Measurements from ENCODE around the gene CDKL1. TPM values are rescaled to one million over a fixed set of nuclear protein-coding genes. Genes with fewer than 3 reads are reported as not detected.

Gene CDKL1
- polyA plus RNA-seq, 1 of the 3 experiments (the other 2 are of a cell fraction) = 2.5 TPM

DNA sequence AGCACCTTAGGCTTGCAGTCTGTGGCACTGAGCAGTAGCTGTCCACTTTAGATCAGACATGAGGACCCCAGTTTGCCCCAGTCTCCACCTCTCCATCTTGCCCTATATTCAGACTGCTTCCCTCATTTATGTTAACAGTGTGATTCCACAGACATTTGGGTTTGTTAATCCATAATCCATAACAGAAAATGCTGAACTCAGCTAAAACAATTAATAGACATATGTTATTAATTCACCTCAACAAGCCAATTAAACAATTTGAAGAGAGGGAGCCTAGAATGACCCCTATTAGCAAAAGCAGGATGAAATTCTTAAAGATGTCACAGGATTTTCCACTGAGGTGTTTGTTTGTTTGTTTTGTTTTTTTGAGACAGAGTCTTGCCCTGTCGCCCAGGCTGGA, 9.1 kb downstream of the CDKL1 start (continued):
- TF ChIP-seq, protein P1, sequence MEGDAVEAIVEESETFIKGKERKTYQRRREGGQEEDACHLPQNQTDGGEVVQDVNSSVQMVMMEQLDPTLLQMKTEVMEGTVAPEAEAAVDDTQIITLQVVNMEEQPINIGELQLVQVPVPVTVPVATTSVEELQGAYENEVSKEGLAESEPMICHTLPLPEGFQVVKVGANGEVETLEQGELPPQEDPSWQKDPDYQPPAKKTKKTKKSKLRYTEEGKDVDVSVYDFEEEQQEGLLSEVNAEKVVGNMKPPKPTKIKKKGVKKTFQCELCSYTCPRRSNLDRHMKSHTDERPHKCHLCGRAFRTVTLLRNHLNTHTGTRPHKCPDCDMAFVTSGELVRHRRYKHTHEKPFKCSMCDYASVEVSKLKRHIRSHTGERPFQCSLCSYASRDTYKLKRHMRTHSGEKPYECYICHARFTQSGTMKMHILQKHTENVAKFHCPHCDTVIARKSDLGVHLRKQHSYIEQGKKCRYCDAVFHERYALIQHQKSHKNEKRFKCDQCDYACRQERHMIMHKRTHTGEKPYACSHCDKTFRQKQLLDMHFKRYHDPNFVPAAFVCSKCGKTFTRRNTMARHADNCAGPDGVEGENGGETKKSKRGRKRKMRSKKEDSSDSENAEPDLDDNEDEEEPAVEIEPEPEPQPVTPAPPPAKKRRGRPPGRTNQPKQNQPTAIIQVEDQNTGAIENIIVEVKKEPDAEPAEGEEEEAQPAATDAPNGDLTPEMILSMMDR (IDR thresholded peaks at IDR 0.05) = no peak

DNA sequence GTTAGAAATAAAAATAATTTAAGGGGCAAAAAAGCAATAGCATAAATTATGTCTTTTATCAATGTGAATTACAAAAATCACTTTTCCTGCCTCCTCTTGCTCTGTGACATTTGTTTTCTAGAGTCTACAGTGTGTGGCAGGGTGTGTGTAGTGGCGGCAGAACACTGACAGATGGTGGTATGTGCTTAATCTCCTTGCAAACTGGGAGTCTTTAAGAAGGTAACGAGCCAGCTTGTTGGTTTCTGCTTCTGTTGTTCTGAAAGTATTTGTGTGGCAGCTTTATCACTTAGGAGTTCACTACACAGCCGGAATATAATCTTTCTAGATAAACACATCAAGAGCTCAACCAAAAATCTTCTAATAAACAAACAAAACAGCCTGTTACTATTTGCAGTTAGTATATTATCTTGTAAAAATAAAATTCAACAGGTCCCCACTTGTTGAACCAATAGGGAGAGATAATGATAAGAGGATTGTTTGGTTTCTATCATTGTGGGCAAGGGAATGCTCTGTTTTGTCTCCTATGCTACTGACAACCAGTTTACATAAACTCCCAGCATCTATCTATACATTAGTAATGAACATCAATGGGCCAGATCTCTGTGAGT, 13.0 kb downstream of the CDKL1 start:
- CTCF ChIA-PET = interaction anchor here (1.0 kb wide), 1 partner anchor 41 kb away, joined by 3 read pairs; no protein-coding TSS in a partner anchor

More for the DNA sequence above, 13.0 kb downstream of the CDKL1 start:
- DNase-seq = no peak
- no peaks in the 10 kb centered on the region for H3K27me3 ChIP-seq (ENCODE audit: insufficient read depth)
- TF ChIP-seq EP300 (IDR thresholded peaks at IDR 0.05; ENCODE audit: borderline replicate concordance in 1 of 2, low read depth in 1 of 2, low read length in 1 of 2) (no peak), RFX5 (IDR thresholded peaks at IDR 0.05; ENCODE audit: low read length) (no peak), CHD2 (IDR thresholded peaks at IDR 0.05; ENCODE audit: low read length, partially characterized antibody) (no peak), TAF1 (IDR thresholded peaks at IDR 0.05; ENCODE audit: borderline replicate concordance, low read depth, low read length) (no peak), NRF1 (IDR thresholded peaks at IDR 0.05; ENCODE audit: low read depth, low read length) (no peak), SIN3A (IDR thresholded peaks at IDR 0.05; ENCODE audit: borderline replicate concordance, low read depth, low read length) (no peak), EZH2phosphoT487 (IDR thresholded peaks at IDR 0.05; ENCODE audit: borderline replicate concordance, low read depth) (no peak), MXI1 (IDR thresholded peaks at IDR 0.05; ENCODE audit: low read depth, low read length) (no peak), ELF1 (IDR thresholded peaks at IDR 0.05) (no peak), FOXM1 (IDR thresholded peaks at IDR 0.05; ENCODE audit: low read depth) (no peak), FOSL2 (IDR thresholded peaks at IDR 0.05; ENCODE audit: borderline replicate concordance, low read depth) (no peak), YY1 (IDR thresholded peaks at IDR 0.05; ENCODE audit: low read depth) (no peak), TCF12 (IDR thresholded peaks at IDR 0.05) (no peak)
- TF ChIP-seq, protein P2, sequence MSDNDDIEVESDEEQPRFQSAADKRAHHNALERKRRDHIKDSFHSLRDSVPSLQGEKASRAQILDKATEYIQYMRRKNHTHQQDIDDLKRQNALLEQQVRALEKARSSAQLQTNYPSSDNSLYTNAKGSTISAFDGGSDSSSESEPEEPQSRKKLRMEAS (IDR thresholded peaks at IDR 0.05; ENCODE audit: low read depth) = no peak
- TF ChIP-seq, protein P3, sequence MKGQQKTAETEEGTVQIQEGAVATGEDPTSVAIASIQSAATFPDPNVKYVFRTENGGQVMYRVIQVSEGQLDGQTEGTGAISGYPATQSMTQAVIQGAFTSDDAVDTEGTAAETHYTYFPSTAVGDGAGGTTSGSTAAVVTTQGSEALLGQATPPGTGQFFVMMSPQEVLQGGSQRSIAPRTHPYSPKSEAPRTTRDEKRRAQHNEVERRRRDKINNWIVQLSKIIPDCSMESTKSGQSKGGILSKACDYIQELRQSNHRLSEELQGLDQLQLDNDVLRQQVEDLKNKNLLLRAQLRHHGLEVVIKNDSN (IDR thresholded peaks at IDR 0.05; ENCODE audit: borderline replicate concordance, low read depth) = no peak
- TF ChIP-seq, protein P1 (IDR thresholded peaks at IDR 0.05) = no peak
- TF ChIP-seq, protein P4, sequence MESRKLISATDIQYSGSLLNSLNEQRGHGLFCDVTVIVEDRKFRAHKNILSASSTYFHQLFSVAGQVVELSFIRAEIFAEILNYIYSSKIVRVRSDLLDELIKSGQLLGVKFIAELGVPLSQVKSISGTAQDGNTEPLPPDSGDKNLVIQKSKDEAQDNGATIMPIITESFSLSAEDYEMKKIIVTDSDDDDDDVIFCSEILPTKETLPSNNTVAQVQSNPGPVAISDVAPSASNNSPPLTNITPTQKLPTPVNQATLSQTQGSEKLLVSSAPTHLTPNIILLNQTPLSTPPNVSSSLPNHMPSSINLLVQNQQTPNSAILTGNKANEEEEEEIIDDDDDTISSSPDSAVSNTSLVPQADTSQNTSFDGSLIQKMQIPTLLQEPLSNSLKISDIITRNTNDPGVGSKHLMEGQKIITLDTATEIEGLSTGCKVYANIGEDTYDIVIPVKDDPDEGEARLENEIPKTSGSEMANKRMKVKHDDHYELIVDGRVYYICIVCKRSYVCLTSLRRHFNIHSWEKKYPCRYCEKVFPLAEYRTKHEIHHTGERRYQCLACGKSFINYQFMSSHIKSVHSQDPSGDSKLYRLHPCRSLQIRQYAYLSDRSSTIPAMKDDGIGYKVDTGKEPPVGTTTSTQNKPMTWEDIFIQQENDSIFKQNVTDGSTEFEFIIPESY (IDR thresholded peaks at IDR 0.05; ENCODE audit: borderline replicate concordance, low read depth) = no peak
- TF ChIP-seq, protein P5, sequence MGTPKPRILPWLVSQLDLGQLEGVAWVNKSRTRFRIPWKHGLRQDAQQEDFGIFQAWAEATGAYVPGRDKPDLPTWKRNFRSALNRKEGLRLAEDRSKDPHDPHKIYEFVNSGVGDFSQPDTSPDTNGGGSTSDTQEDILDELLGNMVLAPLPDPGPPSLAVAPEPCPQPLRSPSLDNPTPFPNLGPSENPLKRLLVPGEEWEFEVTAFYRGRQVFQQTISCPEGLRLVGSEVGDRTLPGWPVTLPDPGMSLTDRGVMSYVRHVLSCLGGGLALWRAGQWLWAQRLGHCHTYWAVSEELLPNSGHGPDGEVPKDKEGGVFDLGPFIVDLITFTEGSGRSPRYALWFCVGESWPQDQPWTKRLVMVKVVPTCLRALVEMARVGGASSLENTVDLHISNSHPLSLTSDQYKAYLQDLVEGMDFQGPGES (IDR thresholded peaks at IDR 0.05; ENCODE audit: low read depth, low read length) = no peak
- no peak overlapping the region for H3K9ac ChIP-seq
- H3K36me3 ChIP-seq (replicated peaks in 1 of 2; ENCODE audit: control insufficient read depth in 1 of 2, insufficient read depth in 2 of 2, low read length in 1 of 2) = no peaks in the 10 kb centered on the region
- POLR2A ChIA-PET = no interaction called here
- H3K9me2 ChIP-seq = no peaks in the 10 kb centered on the region
- H3K27ac ChIP-seq (ENCODE audit: low read depth in 2 of 2, low read length in 1 of 2) = no peak overlapping the region
- no peaks in the 10 kb centered on the region for H3F3A ChIP-seq (replicated peaks; ENCODE audit: insufficient read depth)
- 91% methylated on average over 3 of the region's 3 CpGs for WGBS (ENCODE audit: low lambda C conversion rate)
- H3K4me2 ChIP-seq = no peak overlapping the region
- no peaks in the 10 kb centered on the region for H3K4me1 ChIP-seq (ENCODE audit: control insufficient read depth in 1 of 2, insufficient read depth in 2 of 2, low read depth in 1 of 2, low read length in 1 of 2)
- H2AFZ ChIP-seq (ENCODE audit: low read depth) = no peak overlapping the region
- no peak overlapping the region for H3K4me3 ChIP-seq (ENCODE audit: low read depth in 2 of 2, low read length in 1 of 2)
- no peaks in the 10 kb centered on the region for H3K9me3 ChIP-seq
- no peaks in the 10 kb centered on the region for H4K20me1 ChIP-seq (ENCODE audit: insufficient read depth)
- no peaks in the 10 kb centered on the region for H3K79me2 ChIP-seq (ENCODE audit: insufficient read depth)
